Measurements from ENCODE around the gene EIF4G3. TPM values are rescaled to one million over a fixed set of nuclear protein-coding genes. Genes with fewer than 3 reads are reported as not detected.
A peak's percentile ranks its signal among the peaks of the same experiment; 100 is the strongest.

Gene EIF4G3
- total and polyA plus RNA-seq, 9 of the 15 experiments (the other 6 are each of a cell fraction or from before 2014, with no cell fraction given), result 6.7 to 40.5 (median 32.1) TPM

GRCh38 chr1:20786253-20787028 lies 390.3 kb downstream of the EIF4G3 start (continued):
- TF ChIP-seq PATZ1 (CRISPR knock-in tag; IDR thresholded peaks at IDR 0.05; ENCODE audit: borderline replicate concordance) (no peak), SMC3 (conservative IDR thresholded peaks at IDR 0.05; ENCODE audit: insufficient read depth, low read depth, low read length) (no peak), SAFB2 (IDR thresholded peaks at IDR 0.05; ENCODE audit: borderline replicate concordance, low read depth, low read length, severe bottlenecking) (no peak), TSHZ1 (CRISPR knock-in tag; IDR thresholded peaks at IDR 0.05) (no peak), XRCC5 (IDR thresholded peaks at IDR 0.05; ENCODE audit: low read depth, low read length) (no peak), SMARCB1 (IDR thresholded peaks at IDR 0.05; ENCODE audit: insufficient read length, low read depth) (no peak), KLF13 (tag; IDR thresholded peaks at IDR 0.05; ENCODE audit: borderline replicate concordance, low read depth) (no peak), ZBED1 (IDR thresholded peaks at IDR 0.05) (0 out of 2 replicates have a peak, but pooled peaks have one; percentile 33), PHTF2 (CRISPR knock-in tag; IDR thresholded peaks at IDR 0.05) (no peak), FOXK1 (CRISPR knock-in tag; IDR thresholded peaks at IDR 0.05; ENCODE audit: borderline replicate concordance) (peak; percentile 89; the same call in 1 of the 2 replicates), ZNF740 (CRISPR knock-in tag; IDR thresholded peaks at IDR 0.05) (peak; percentile 59; the same call in 1 of the 2 replicates), ZNF740 (tag; IDR thresholded peaks at IDR 0.05) (peak in 1 of 2 experiments; percentile 38; a peak in 1 of 4 replicates)

All from K562 (cell line).